Panc1 (cell line): ENCODE results near the gene DOCK4. TPM values are rescaled to one million over a fixed set of nuclear protein-coding genes. Genes with fewer than 3 reads are reported as not detected.

Experiments used
- ATAC-seq: fragments of 200-7000 bp; cut with Tn5 transposase; 2 replicates; pipeline ENCODE4 v1.9.1; 2020; ENCODE audit warnings: mild to moderate bottlenecking, moderate library complexity
- BruUV-seq: library from RNA; stranded (reverse); fragments of 400-500 nt; replicated peaks from 2 replicates; lab custom pipeline; 2021; lab: Mats Ljungman, UMichigan
- CTCF ChIA-PET: fragments of 300-600 bp; sonication (Branson Sonifier 250); formaldehyde crosslinking; loops from one replicate; lab custom pipeline; 2022; ENCODE audit warnings: antibody characterized with exemption; lab: Charles Lee
- POLR2A ChIA-PET: fragments of 300-600 bp; sonication (Branson Sonifier 250); formaldehyde crosslinking; loops from one replicate; lab custom pipeline; 2022; ENCODE audit warnings: antibody characterized with exemption; lab: Charles Lee
- DNase-seq: peaks from one replicate; pipeline ENCODE4 v3.0.0-alpha.2; 2010; ENCODE audit warnings: low read depth, low spot score
- H3K27ac ChIP-seq: 2 replicates; pipeline ENCODE4 v1.5.1; 2011; ENCODE audit warnings: mild to moderate bottlenecking, low read length, inconsistent platforms
- H3K27me3 ChIP-seq: fragments of 200-500 bp; sonication (Bioruptor generic); 2 replicates; pipeline ENCODE4 v1.6.0; 2014; ENCODE audit warnings: low read length, inconsistent platforms; ENCODE audit not compliant: control insufficient read depth, insufficient read depth
- H3K36me3 ChIP-seq: fragments of 200-500 bp; sonication (Bioruptor generic); 2 replicates; pipeline ENCODE4 v1.5.1; 2014; ENCODE audit warnings: inconsistent platforms, mild to moderate bottlenecking, low read length, moderate library complexity; ENCODE audit not compliant: control insufficient read depth, insufficient read depth
- H3K4me1 ChIP-seq: 2 replicates; pipeline ENCODE4 v1.5.1; 2011; ENCODE audit warnings: inconsistent platforms, mild to moderate bottlenecking, low read length, moderate library complexity; ENCODE audit not compliant: control insufficient read depth, insufficient read depth
- H3K4me3 ChIP-seq, 2 experiments: 2 replicates each; pipeline ENCODE4 v1.5.1; 2011 to 2012; ENCODE audit warnings: low read depth in 2 of 2, low read length in 2 of 2, mild to moderate bottlenecking in 2 of 2, inconsistent platforms in 1 of 2, moderate library complexity in 1 of 2
- H3K9me3 ChIP-seq: fragments of 200-500 bp; sonication (Bioruptor generic); 2 replicates; pipeline ENCODE4 v1.5.1; 2014; ENCODE audit warnings: low read depth, mild to moderate bottlenecking, inconsistent platforms, low read length, moderate library complexity; ENCODE audit not compliant: control insufficient read depth, insufficient read depth
- CTCF ChIP-seq: fragments of 450-650 bp; IDR thresholded peaks from 2 replicates; pipeline ENCODE4 v1.5.1; 2017; ENCODE audit warnings: mild to moderate bottlenecking
- POLR2AphosphoS5 ChIP-seq: IDR thresholded peaks from 2 replicates; pipeline ENCODE4 v1.6.1; 2012; ENCODE audit warnings: mild to moderate bottlenecking, low read depth, low read length, moderate library complexity
- REST ChIP-seq, 2 experiments: IDR thresholded peaks; 2 replicates each; pipeline ENCODE4 v1.6.1; 2011 to 2012; ENCODE audit warnings: low read depth in 2 of 2, control low read depth in 1 of 2, low read length in 1 of 2, mild to moderate bottlenecking in 1 of 2, moderate library complexity in 1 of 2; ENCODE audit not compliant: insufficient read depth in 1 of 2
- SIN3A ChIP-seq: IDR thresholded peaks from 2 replicates; pipeline ENCODE4 v1.6.1; 2012; ENCODE audit warnings: low read depth, mild to moderate bottlenecking, low read length, moderate library complexity, borderline replicate concordance; ENCODE audit not compliant: insufficient read depth
- TCF7L2 ChIP-seq: IDR thresholded peaks from 2 replicates; pipeline ENCODE4 v1.6.1; 2011; ENCODE audit warnings: mild to moderate bottlenecking, low read depth, low read length, inconsistent platforms
- in situ Hi-C: cut with HindIII; loops from 2 replicates; pipeline ENCODE4 v1.10.0; 2016; ENCODE audit warnings: low sequenced_read_pairs, low pct_unique_long_range_greater_than_20kb
- intact Hi-C: fragments of 100-400 bp; cut with micrococcal nuclease; formaldehyde crosslinking; loops from one replicate; pipeline ENCODE4 v1.10.0; 2022; ENCODE audit not compliant: unreplicated experiment
- total RNA-seq: library from RNA; stranded (reverse); gene quantifications from one replicate; pipeline ENCODE4 v1.2.1, GENCODE V29; 2021; ENCODE audit not compliant: unreplicated experiment

DOCK4 gene
- total RNA-seq, 1 experiment from 2014 or later: 10.8 TPM

DNA sequence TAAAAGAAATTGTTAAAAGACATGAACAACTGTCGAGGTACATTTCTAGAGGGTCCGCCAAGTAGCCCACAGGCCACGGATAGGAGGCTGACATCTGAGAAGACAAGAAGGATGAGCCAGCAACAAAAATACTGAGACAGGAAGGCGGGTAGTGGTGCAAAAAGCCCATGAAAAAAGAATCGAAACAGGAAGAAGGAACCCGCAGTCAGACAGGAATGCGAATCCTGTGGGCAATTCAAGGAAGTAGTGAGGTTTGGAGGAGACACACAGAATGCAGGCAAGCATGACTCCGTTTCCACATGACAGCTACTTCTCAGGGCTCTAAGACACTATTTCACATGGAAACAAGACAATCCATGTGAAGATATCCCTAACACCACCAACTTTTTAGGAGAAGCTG lies 125.2 kb downstream of the DOCK4 start:
- in situ Hi-C loops: no loop called here

DNA sequence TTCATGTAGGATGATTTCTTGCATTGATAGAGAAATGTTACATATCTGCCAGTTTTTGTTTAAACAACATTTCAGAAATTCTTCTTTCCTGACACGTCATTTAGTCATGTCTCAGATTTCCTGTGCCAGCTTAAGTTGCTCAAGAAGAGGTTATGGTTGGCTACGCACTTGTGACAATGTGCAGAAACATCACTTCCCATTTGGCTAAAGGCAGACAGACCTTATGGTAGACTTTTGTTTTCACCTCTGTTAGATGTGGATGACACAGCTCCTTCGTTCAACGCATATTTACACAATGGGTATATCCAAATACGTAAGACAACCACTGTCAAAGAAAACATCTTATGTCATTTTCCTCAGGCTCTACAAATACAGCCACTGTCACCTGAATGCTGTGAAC lies 125.8 kb downstream of the DOCK4 start:
- TF ChIP-seq POLR2AphosphoS5 (no peak), CTCF (no peak), TCF7L2 (no peak), SIN3A (no peak), REST (IDR thresholded peaks at IDR 0.05; ENCODE audit: insufficient read depth in 1 of 2, low read depth in 2 of 2, low read length in 1 of 2) (no peak)
- Histone ChIP-seq H3K27ac (peak overlapping the region; percentile 41; the same call in 1 of the 2 replicates), H3K27me3 (no peaks in the 10 kb centered on the region), H3K9me3 (no peaks in the 10 kb centered on the region), H3K36me3 (no peaks in the 10 kb centered on the region), H3K4me1 (peaks cover 7% of the 10 kb centered on the region), H3K4me3 (peak overlapping the region in 1 of 2 experiments; percentile 11; a peak in 2 of 4 replicates)
- intact Hi-C loops (no loop called here), in situ Hi-C loops (no loop called here)
- peak; percentile 96 for DNase-seq
- BruUV-seq: no TSS peak
- ChIA-PET CTCF (no interaction called here), POLR2A (no interaction called here)
- peak; percentile 80 for ATAC-seq

More for the DNA sequence above, 125.2 kb downstream of the DOCK4 start:
- CTCF ChIA-PET: interaction anchor here (0.7 kb wide), 1 partner anchor 54 kb away, joined by 4 read pairs; no protein-coding TSS in a partner anchor
- H3K9me3 ChIP-seq: no peaks in the 10 kb centered on the region
- DNase-seq: peak; percentile 41
- H3K36me3 ChIP-seq: no peaks in the 10 kb centered on the region
- intact Hi-C loops: no loop called here
- H3K4me3 ChIP-seq: peak overlapping the region in 1 of 2 experiments; percentile 11; a peak in 2 of 4 replicates
- H3K27ac ChIP-seq: peak overlapping the region; percentile 41
- peak; percentile 76 for ATAC-seq
- POLR2A ChIA-PET: no interaction called here
- peaks cover 7% of the 10 kb centered on the region for H3K4me1 ChIP-seq
- BruUV-seq: no TSS peak
- H3K27me3 ChIP-seq: no peaks in the 10 kb centered on the region
- TF ChIP-seq SIN3A (no peak), TCF7L2 (no peak), REST (IDR thresholded peaks at IDR 0.05; ENCODE audit: insufficient read depth in 1 of 2, low read depth in 2 of 2, low read length in 1 of 2) (no peak), POLR2AphosphoS5 (no peak), CTCF (no peak)
